Measurements from ENCODE around the gene PRPH.

Gene PRPH

GRCh38 chr12:49345825-49346658 is 51.1 kb downstream of the PRPH start:
- no peak for TF ChIP-seq CTCF (conservative IDR thresholded peaks at IDR 0.05)
- H3K27ac ChIP-seq = peak overlapping the region; percentile 58

- TF ChIP-seq CTCF (conservative IDR thresholded peaks at IDR 0.05) = no peak
- H3K27ac ChIP-seq = peak within 1 kb of the TSS; percentile 58
Observed at GRCh38 chr12:49346659-49347310, 51.8 kb downstream of the PRPH start, which contains the start of gene DNAJC22. Gene DNAJC22 (plus strand): TSS chr12:49346888. CDS start chr12:49348873, 1,985 bp downstream.

GRCh38 chr12:49347311-49348193 is 52.6 kb downstream of the PRPH start:
- peak overlapping the region; percentile 58 for H3K27ac ChIP-seq
- TF ChIP-seq CTCF (conservative IDR thresholded peaks at IDR 0.05) = peak; percentile 99
